ENCODE data around the gene RPS29. TPM values are rescaled to one million over a fixed set of nuclear protein-coding genes. Genes with fewer than 3 reads are reported as not detected.
"Not testable (repeated sequence)": the region's sequence is repeated elsewhere in the genome, so short reads cannot be mapped to it uniquely, and the experiment has no call there.

Gene RPS29
- 2,692 and 3,604 TPM in 2 replicates for total RNA-seq (2014; rRNA removed; shearing (Covaris generic))

DNA sequence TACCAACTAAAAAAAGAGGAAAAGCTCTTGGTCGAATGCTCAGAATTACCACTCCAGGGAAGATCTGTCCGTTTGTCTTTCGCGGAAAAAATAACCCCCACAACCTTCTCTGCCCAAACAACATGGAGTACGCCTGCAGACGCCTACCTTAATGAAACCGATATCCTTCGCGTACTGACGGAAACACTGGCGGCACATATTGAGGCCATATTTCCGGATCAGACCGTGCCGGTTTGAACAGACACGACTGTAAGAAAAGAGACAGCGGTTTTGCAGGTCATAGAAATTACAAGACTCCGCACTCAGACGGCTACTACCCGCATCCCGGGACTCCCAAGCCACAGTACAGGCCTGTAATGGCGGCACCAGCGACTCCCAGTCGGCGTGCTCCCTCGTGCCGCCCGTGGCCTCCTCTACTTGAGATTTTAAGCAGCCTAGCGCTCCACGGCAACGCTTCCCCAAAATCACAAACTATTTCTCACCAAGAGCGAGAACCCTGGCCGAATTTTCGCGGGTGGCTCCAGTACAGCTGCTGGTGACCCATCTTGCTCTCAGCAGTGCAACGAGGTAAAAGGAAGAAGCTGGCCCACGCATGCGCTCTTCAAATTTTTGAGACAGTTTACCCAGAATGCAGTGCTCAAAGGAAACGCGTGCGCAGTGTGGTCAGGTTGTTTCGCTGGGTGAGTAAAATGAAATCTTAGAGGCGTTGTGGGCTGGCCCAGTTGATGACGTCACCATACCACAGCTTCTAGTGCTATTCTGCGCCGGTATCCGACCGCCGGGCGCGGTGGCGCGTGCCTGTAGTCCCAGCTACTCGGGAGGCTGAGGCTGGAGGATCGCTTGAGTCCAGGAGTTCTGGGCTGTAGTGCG lies at the start of gene RPS29:
TSS of gene RPS29 (minus strand) at position 578 of the 870 bp plus-strand sequence. CDS start at position 544, 34 bp downstream.
- DNase-seq (ENCODE audit: low read depth), result peak; percentile 99

GRCh38 chr14:49634547-49635334 lies 48.6 kb upstream of the RPS29 start, which contains the start of gene DNAAF2:
DNAAF2 (minus strand) TSS chr14:49635244; CDS start chr14:49635149, 95 bp downstream.
- peak; percentile 77 for DNase-seq (ENCODE audit: low read depth)

DNA sequence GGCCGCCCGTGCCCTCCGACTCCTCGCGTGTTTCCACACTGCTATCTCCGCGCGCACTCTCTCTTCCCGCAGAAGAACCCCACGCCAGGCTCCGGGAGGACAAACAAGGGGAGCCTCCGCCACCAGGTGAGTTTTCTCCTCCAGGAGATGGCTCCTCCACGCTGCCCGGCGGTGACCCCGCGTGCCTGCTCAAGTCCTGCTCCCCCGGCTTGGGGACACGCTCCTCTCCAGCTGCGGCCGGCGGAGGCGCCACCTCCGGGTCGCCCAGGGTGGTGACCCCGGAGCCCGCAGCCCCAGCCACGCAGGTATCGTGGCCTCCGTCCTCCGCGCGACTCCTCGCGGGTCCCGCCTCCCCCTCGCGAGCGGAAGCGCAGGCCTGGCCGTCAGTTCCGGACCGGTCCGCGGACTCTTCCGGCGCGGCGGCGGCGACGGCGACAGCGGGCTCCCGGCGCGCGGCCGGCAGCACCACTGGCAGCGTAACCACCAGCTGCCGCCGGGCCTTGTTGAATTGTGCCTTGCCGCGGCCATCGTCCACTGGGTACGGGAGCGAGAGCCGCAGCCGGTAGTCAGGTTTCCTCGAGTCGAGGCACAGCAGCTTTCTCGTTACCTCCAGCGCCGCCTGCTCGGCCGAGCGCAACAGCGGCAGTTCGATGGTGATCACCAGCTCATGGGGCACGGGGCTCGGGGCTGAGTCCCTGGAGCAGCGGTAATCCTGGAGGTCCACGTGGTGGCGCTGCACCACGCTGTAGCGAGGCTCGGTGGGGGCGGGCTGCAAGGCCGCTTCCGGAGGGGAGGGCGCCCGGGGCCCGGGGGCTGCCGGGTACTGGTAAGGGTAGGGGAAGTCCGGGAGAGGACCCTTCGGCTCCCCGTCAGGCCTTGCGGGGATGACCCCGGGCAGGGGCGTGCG lies 47.7 kb upstream of the RPS29 start:
- peak; percentile 99 for DNase-seq (ENCODE audit: low read depth)

GRCh38 chr14:49623941-49624839 lies 38.0 kb upstream of the RPS29 start:
- DNase-seq (ENCODE audit: low read depth), result no peak

- no peak for DNase-seq (ENCODE audit: low read depth)
These were observed 37.2 kb upstream of the RPS29 start for GRCh38 chr14:49623387-49623786.

- no peak for DNase-seq (ENCODE audit: low read depth)
These were observed 35.9 kb upstream of the RPS29 start for GRCh38 chr14:49622022-49622607.

GRCh38 chr14:49621114-49621881 lies 35.1 kb upstream of the RPS29 start:
- peak; percentile 83 for DNase-seq (ENCODE audit: low read depth)

- peak; percentile 99 for DNase-seq (ENCODE audit: low read depth)
These were observed 34.3 kb upstream of the RPS29 start, which contains the start of the genes MGAT2 and RPL36AL for GRCh38 chr14:49620182-49621113. MGAT2 (plus strand) TSS chr14:49620799; CDS start chr14:49621269, 470 bp downstream. RPL36AL (minus strand) TSS chr14:49620626; CDS start chr14:49619104, 1,522 bp downstream.

GRCh38 chr14:49619730-49620129 lies 33.5 kb upstream of the RPS29 start:
- DNase-seq (ENCODE audit: low read depth), result no peak

GRCh38 chr14:49619273-49619672 lies 33.1 kb upstream of the RPS29 start:
- DNase-seq (ENCODE audit: low read depth), result not testable (repeated sequence)

- DNase-seq (ENCODE audit: low read depth), result no peak
These were observed 31.8 kb upstream of the RPS29 start for GRCh38 chr14:49617852-49618519.

- DNase-seq (ENCODE audit: low read depth), result no peak
These were observed 29.6 kb upstream of the RPS29 start for GRCh38 chr14:49615776-49616175.

DNA sequence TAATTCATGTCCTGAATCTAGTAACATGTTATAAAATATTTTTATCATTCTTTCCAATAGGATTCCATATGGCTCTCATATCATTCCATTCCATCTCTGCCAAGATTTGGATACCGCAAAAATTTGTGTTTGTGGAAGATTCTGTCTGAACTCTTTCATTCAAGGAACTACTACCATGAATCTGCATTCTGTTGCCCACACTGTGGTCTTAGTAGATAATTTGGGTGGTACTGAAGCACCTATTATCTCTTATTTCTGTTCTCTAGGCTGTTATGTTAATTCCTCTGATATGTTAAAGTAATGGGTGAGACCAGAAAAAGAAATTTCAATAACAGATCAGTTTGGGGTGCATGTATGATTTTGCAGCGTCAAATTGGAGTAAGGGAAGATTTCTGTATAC lies 28.0 kb upstream of the RPS29 start:
- DNase-seq (ENCODE audit: low read depth), result no peak

GRCh38 chr14:49612671-49613070 lies 26.5 kb upstream of the RPS29 start:
- no peak for DNase-seq (ENCODE audit: low read depth)

DNA sequence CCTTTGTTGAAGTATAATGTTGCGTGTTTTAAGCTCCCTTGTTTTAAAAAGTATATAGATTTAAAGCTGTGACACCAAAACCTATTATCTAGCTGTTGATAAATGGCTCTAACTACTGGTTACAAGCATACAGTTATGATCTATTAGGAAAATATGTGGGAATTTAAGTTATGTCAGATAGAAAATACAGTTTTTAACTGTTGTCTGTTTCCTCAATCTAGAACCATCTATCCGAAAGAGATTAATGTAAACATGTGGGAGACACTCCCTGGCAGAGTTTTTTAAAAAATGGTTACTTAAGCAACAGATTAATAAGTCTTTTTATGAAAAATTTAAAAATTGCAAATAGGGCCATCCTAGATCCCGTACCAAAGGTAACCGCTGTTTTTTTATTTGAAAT lies 26.1 kb upstream of the RPS29 start:
- DNase-seq (ENCODE audit: low read depth), result no peak

DNA sequence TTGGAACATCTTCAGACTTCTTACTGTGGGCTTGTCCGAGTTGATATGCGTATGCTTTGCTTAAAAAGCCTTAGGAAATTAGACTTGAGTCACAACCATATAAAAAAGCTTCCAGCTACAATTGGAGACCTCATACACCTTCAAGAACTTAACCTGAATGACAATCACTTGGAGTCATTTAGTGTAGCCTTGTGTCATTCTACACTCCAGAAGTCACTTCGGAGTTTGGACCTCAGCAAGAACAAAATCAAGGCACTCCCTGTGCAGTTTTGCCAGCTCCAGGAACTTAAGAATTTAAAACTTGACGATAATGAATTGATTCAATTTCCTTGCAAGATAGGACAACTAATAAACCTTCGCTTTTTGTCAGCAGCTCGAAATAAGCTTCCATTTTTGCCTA lies 21.4 kb upstream of the RPS29 start:
- no peak for DNase-seq (ENCODE audit: low read depth)

Data from Daoy (cell line).